ENCODE measurements around the gene CDC42BPG.

The CDC42BPG gene

GRCh38 chr11:64834031-64834722 is 10.3 kb downstream of the CDC42BPG start:
- DNase-seq (ENCODE audit: low read depth, low spot score) = no peak
- in situ Hi-C loops (cut with HindIII; ENCODE audit: low sequenced_read_pairs) = no loop called here
- H3K4me3 ChIP-seq (ENCODE audit: low read depth, low read length) = no peak overlapping the region
- no peak for TF ChIP-seq CTCF (IDR thresholded peaks at IDR 0.05; ENCODE audit: low read depth, low read length)

GRCh38 chr11:64833509-64833908 is 10.9 kb downstream of the CDC42BPG start:
- no peak for TF ChIP-seq CTCF (IDR thresholded peaks at IDR 0.05; ENCODE audit: low read depth, low read length)
- in situ Hi-C loops (cut with HindIII; ENCODE audit: low sequenced_read_pairs) = no loop called here
- no peak overlapping the region for H3K4me3 ChIP-seq (ENCODE audit: low read depth, low read length)
- DNase-seq (ENCODE audit: low read depth, low spot score) = no peak

GRCh38 chr11:64833198-64833502 is 11.3 kb downstream of the CDC42BPG start:
- DNase-seq (ENCODE audit: low read depth, low spot score) = no peak
- no peak for TF ChIP-seq CTCF (IDR thresholded peaks at IDR 0.05; ENCODE audit: low read depth, low read length)
- H3K4me3 ChIP-seq (ENCODE audit: low read depth, low read length) = no peak overlapping the region
- in situ Hi-C loops (cut with HindIII; ENCODE audit: low sequenced_read_pairs) = no loop called here

DNA sequence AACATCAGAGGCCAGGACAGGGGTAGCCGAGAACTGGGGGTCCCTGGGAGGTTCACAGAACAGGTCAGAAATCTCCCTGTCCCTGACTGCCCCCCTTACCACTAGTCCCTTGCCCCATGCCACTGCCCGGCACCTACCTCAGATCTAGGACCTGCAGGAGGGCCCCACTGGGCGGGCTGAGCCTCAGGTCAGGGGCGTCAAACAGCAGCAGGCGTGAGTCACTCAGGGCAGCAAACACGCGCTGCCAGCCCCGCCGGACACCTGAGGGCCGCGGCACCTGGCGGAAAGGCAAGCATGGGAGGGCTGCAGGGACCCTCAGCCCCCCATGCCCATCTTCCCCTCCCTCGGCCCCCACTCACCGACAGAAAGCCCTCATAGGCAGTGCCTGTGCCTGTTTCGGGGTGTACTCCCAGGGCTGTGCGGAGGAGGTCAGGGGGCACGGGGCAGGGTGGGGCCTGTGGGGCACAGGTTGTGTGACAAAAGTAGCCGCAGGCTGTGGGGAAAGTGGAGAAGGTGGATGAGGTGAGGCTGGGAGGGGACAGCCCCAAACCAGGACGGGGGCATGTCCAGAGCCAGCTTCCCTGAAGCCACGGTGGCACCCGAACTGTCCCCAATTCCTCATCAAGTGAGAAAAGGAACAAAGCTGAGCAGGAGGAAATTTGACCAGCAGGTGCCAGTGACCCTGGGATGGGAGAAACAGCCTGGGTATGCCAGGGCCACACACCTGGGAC is 11.8 kb downstream of the CDC42BPG start:
- in situ Hi-C loops (cut with HindIII; ENCODE audit: low sequenced_read_pairs) = no loop called here
- no peak for DNase-seq (ENCODE audit: low read depth, low spot score)
- TF ChIP-seq CTCF (IDR thresholded peaks at IDR 0.05; ENCODE audit: low read depth, low read length) = no peak
- H3K4me3 ChIP-seq (ENCODE audit: low read depth, low read length) = no peak overlapping the region

DNA sequence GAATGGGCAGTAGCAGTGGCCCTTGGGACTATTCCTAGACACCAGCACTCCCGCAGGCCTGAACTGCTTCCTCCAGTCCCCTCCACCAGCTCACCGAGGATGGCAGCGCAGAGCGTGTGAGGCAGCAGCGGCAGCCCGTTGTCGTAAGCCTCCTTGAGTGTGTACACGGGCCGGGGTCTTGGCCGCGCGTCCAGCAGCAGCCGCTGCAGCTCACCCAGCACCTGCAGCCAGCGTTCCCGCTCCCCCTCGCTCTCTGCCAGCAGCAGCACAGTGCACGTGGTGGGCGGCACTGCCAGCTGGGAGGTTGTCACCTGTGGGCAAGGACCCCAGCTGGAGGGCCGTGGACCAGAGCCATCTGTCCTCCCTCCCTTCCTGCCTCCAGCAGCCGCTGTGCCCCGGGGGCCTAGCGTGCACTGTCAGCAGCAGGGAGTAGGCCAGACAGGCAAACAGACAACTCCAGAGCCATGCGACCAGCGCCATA is 13.0 kb downstream of the CDC42BPG start:
- no peak for DNase-seq (ENCODE audit: low read depth, low spot score)
- in situ Hi-C loops (cut with HindIII; ENCODE audit: low sequenced_read_pairs) = no loop called here
- no peak for TF ChIP-seq CTCF (IDR thresholded peaks at IDR 0.05; ENCODE audit: low read depth, low read length)
- no peak overlapping the region for H3K4me3 ChIP-seq (ENCODE audit: low read depth, low read length)

DNA sequence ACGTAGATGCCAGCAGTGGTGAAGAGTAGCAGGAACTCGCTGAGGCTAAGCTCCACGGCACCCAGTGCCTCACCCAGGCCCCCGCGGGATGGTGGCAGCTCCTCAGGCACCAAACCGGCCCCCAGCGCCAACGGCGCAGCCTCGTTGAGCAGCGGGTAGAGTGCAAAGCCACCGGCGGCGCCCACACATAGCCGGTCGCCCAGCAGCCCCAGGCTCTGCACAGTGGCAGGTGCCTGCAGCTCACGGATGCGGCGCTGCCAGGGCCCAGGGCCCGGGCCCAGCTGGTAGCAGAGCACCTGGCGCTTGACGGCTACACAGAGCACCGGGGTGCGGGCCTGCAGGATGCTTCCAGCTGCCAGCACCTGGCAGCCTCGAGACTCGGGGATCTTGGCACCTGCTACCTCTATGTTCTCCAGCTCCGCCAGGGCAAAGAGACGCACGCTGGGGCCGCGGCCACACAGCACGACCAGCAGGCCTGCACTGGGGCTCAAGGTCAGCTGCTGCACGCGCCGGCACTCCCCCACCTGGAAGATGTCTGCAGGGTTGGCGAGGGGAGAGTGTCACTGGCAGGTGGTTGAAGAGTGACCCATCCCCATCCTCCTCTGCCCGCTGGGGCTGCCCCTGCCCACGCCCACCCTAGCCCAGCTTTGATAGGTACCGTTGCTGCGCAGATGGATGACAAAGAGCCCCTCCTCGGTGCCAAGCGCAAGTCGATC is 14.8 kb downstream of the CDC42BPG start:
- in situ Hi-C loops (cut with HindIII; ENCODE audit: low sequenced_read_pairs) = no loop called here
- H3K4me3 ChIP-seq (ENCODE audit: low read depth, low read length) = no peak overlapping the region
- TF ChIP-seq CTCF (IDR thresholded peaks at IDR 0.05; ENCODE audit: low read depth, low read length) = no peak
- DNase-seq (ENCODE audit: low read depth, low spot score) = no peak
